Tibial nerve (tissue), 4 donors: ENCODE data around the gene ZNF280D.

Experiments used
- CTCF ChIP-seq, 5 experiments: fragments of 200-600 bp in 3 of 5; fragments of 450-650 bp in 2 of 5; sonication (generic) in 3 of 5; IDR thresholded peaks; one replicate each; pipeline ENCODE4 v1.5.1; 2016 to 2019; ENCODE audit warnings: antibody characterized with exemption in 5 of 5, mild to moderate bottlenecking in 3 of 5, moderate library complexity in 2 of 5
- EP300 ChIP-seq, 2 donors: sonication (generic); formaldehyde crosslinking; IDR thresholded peaks; one replicate each; pipeline ENCODE4 v1.6.1; 2017; ENCODE audit warnings: antibody characterized with exemption in 2 of 2, mild to moderate bottlenecking in 1 of 2

- no peak for TF ChIP-seq EP300 (IDR thresholded peaks at IDR 0.05)
- TF ChIP-seq CTCF (IDR thresholded peaks at IDR 0.05) = no peak
These were observed 30.0 kb upstream of the ZNF280D start for GRCh38 chr15:56763141-56763895.
